Ovary (tissue), 3 donors: ENCODE measurements around the gene GAMT.

ENCODE experiments used
- EP300 ChIP-seq: sonication (generic); formaldehyde crosslinking; IDR thresholded peaks from one replicate; pipeline ENCODE4 v1.6.1; 2017; ENCODE audit warnings: antibody characterized with exemption
- POLR2A ChIP-seq: fragments of 450-650 bp; IDR thresholded peaks from one replicate; pipeline ENCODE4 v1.6.1; 2017; ENCODE audit warnings: antibody characterized with exemption, mild to moderate bottlenecking, moderate library complexity
- TF ChIP-seq, protein P1 (sequence below), 3 donors: fragments of 450-650 bp in 2 of 3; fragments of 200-600 bp in 1 of 3; IDR thresholded peaks; one replicate each; pipeline versions ENCODE4 v1.5.1 to v1.8.0; 2016 to 2022; ENCODE audit warnings: antibody characterized with exemption in 3 of 3, mild to moderate bottlenecking in 1 of 3
- donor health status: DM: no; HTN: no; CAD: no.

GRCh38 chr19:1392939-1393530 lies 8.3 kb downstream of the GAMT start:
- TF ChIP-seq, protein P1, sequence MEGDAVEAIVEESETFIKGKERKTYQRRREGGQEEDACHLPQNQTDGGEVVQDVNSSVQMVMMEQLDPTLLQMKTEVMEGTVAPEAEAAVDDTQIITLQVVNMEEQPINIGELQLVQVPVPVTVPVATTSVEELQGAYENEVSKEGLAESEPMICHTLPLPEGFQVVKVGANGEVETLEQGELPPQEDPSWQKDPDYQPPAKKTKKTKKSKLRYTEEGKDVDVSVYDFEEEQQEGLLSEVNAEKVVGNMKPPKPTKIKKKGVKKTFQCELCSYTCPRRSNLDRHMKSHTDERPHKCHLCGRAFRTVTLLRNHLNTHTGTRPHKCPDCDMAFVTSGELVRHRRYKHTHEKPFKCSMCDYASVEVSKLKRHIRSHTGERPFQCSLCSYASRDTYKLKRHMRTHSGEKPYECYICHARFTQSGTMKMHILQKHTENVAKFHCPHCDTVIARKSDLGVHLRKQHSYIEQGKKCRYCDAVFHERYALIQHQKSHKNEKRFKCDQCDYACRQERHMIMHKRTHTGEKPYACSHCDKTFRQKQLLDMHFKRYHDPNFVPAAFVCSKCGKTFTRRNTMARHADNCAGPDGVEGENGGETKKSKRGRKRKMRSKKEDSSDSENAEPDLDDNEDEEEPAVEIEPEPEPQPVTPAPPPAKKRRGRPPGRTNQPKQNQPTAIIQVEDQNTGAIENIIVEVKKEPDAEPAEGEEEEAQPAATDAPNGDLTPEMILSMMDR (IDR thresholded peaks at IDR 0.05), result no peak
- TF ChIP-seq EP300 (no peak), POLR2A (no peak)
